ENCODE data around the gene ARL3.
"Not testable (repeated sequence)": the region's sequence is repeated elsewhere in the genome, so short reads cannot be mapped to it uniquely, and the experiment has no call there.

ARL3 gene

GRCh38 chr10:102738692-102739121 is 24.5 kb upstream of the ARL3 start:
- DNase-seq = no peak

- DNase-seq = no peak
These were observed 20.9 kb upstream of the ARL3 start for GRCh38 chr10:102735065-102735562.

- no peak for DNase-seq
These were observed 18.5 kb upstream of the ARL3 start for GRCh38 chr10:102732661-102733060.

- no peak for DNase-seq
These were observed 17.1 kb upstream of the ARL3 start for GRCh38 chr10:102731222-102731800.

- peak; percentile 4 to 90 (median 75) for DNase-seq
These were observed 15.1 kb upstream of the ARL3 start for GRCh38 chr10:102729029-102730026.

GRCh38 chr10:102727037-102727818 is 13.0 kb upstream of the ARL3 start:
- peak in 1 of 51 donors; percentile 12 for DNase-seq

- DNase-seq = peak in 6 of 51 donors; percentile 1 to 15 (median 6)
These were observed 12.1 kb upstream of the ARL3 start for GRCh38 chr10:102726274-102726673.

GRCh38 chr10:102723989-102724388 is 9.8 kb upstream of the ARL3 start:
- DNase-seq = no peak

- no peak for DNase-seq
These were observed 7.8 kb upstream of the ARL3 start for GRCh38 chr10:102721954-102722353.

GRCh38 chr10:102720775-102721301 is 6.6 kb upstream of the ARL3 start:
- DNase-seq = no peak

GRCh38 chr10:102720337-102720736 is 6.1 kb upstream of the ARL3 start:
- no peak for DNase-seq

GRCh38 chr10:102718220-102718619 is 4.0 kb upstream of the ARL3 start:
- no peak for DNase-seq

- DNase-seq = not testable (repeated sequence)
These were observed 2.8 kb upstream of the ARL3 start for GRCh38 chr10:102716900-102717565.

- DNase-seq = no peak
These were observed 1.7 kb upstream of the ARL3 start for GRCh38 chr10:102715880-102716279.

- DNase-seq = peak in 8 of 51 donors; percentile 42 to 70 (median 50)
These were observed 641 bp upstream of the ARL3 start, which contains the start of gene SFXN2 for GRCh38 chr10:102714621-102715455. Gene SFXN2, plus strand, starts transcription at chr10:102714636. Its CDS starts 12,001 bp downstream, at chr10:102726637.

GRCh38 chr10:102713539-102713813 is 721 bp downstream of the ARL3 start:
- DNase-seq = peak in 3 of 51 donors; percentile 49 to 64 (median 56)

- DNase-seq = no peak
These were observed 1.2 kb downstream of the ARL3 start for GRCh38 chr10:102712843-102713538.

- DNase-seq = no peak
These were observed 2.1 kb downstream of the ARL3 start for GRCh38 chr10:102712089-102712488.

GRCh38 chr10:102710609-102711008 is 3.6 kb downstream of the ARL3 start:
- DNase-seq = no peak
